ENCODE data around the gene LCAT.

DNA sequence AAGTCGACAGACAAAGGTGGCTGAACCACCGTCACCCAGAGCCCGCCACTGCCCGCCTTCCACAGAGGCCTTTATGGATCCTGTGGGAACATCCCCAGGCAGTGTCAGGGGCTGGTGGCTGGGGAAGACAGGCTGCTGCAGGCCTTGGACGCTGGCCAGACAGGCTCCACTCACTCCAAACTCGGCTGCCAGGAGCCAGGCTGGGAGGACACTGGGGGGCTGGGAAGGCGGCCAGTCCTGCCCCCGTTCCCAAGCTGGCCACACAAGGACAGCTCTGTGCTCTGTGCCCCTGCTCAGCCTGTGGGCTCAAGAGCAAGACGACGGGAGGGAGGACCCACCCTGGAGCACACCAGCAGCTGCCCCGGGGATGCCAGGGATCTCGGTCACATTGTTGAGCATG, 7.6 kb upstream of the LCAT start:
- TF ChIP-seq, protein P1, sequence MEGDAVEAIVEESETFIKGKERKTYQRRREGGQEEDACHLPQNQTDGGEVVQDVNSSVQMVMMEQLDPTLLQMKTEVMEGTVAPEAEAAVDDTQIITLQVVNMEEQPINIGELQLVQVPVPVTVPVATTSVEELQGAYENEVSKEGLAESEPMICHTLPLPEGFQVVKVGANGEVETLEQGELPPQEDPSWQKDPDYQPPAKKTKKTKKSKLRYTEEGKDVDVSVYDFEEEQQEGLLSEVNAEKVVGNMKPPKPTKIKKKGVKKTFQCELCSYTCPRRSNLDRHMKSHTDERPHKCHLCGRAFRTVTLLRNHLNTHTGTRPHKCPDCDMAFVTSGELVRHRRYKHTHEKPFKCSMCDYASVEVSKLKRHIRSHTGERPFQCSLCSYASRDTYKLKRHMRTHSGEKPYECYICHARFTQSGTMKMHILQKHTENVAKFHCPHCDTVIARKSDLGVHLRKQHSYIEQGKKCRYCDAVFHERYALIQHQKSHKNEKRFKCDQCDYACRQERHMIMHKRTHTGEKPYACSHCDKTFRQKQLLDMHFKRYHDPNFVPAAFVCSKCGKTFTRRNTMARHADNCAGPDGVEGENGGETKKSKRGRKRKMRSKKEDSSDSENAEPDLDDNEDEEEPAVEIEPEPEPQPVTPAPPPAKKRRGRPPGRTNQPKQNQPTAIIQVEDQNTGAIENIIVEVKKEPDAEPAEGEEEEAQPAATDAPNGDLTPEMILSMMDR (IDR thresholded peaks at IDR 0.05), result no peak
- no peak for TF ChIP-seq POLR2A (IDR thresholded peaks at IDR 0.05)

All from right lobe of liver (tissue), 4 donors.